GM10248 (cell line): Measurements from ENCODE around the gene EHBP1.

Experiments used
- CTCF ChIA-PET: fragments of 300-600 bp; sonication (Branson Sonifier 250); formaldehyde crosslinking; extraction: SDS; loops from one replicate; lab custom pipeline; 2021; ENCODE audit warnings: antibody characterized with exemption; lab: Yijun Ruan, JAX
- POLR2A ChIA-PET: fragments of 350-650 bp; sonication (Branson Sonifier 250); formaldehyde crosslinking; extraction: SDS; loops from one replicate; lab custom pipeline; 2020; ENCODE audit warnings: antibody characterized with exemption; lab: Yijun Ruan, JAX
- DNase-seq: peaks from one replicate; pipeline ENCODE4 v3.0.0; 2012; ENCODE audit errors: extremely low spot score
- CTCF ChIP-seq: IDR thresholded peaks from 2 replicates; pipeline ENCODE4 v1.5.1; 2012; ENCODE audit warnings: mild to moderate bottlenecking, low read depth; ENCODE audit errors: extremely low read depth, missing control alignments, control extremely low read depth

Gene EHBP1

GRCh38 chr2:62923881-62924280 is 218.4 kb downstream of the EHBP1 start:
- no peak for DNase-seq

GRCh38 chr2:62928015-62928414 is 222.5 kb downstream of the EHBP1 start:
- ChIA-PET POLR2A (no interaction called here), CTCF (no interaction called here)
- no peak for TF ChIP-seq CTCF
- no peak for DNase-seq

More at GRCh38 chr2:62923881-62924280, 218.4 kb downstream of the EHBP1 start:
- no peak for TF ChIP-seq CTCF
- CTCF ChIA-PET: no interaction called here
- POLR2A ChIA-PET: no interaction called here

GRCh38 chr2:62931536-62931935 is 226.0 kb downstream of the EHBP1 start:
- TF ChIP-seq CTCF: no peak
- CTCF ChIA-PET: no interaction called here
- POLR2A ChIA-PET: no interaction called here
- DNase-seq: no peak

- ChIA-PET POLR2A (no interaction called here), CTCF (no interaction called here)
- no peak for TF ChIP-seq CTCF
- DNase-seq: no peak
Observed at GRCh38 chr2:62933398-62933917, 227.9 kb downstream of the EHBP1 start.

- POLR2A ChIA-PET: no interaction called here
- DNase-seq: no peak
- no peak for TF ChIP-seq CTCF
- CTCF ChIA-PET: interaction anchor here (1.3 kb wide), 2 partner anchors 10 to 12 kb away, joined by 3 to 4 read pairs; no protein-coding TSS in a partner anchor
Observed at GRCh38 chr2:62934517-62934916, 229.0 kb downstream of the EHBP1 start.

- no peak for TF ChIP-seq CTCF
- DNase-seq: no peak
- ChIA-PET POLR2A (no interaction called here), CTCF (no interaction called here)
Observed at GRCh38 chr2:62938126-62938525, 232.6 kb downstream of the EHBP1 start.
